H1 (cell line): ENCODE measurements around the gene KHDC4. TPM values are rescaled to one million over a fixed set of nuclear protein-coding genes. Genes with fewer than 3 reads are reported as not detected.

Source experiments
- CTCF ChIA-PET: fragments of 300-600 bp; sonication (Branson Sonifier 250); formaldehyde crosslinking; loops from one replicate; lab custom pipeline; 2021; ENCODE audit not compliant: partially characterized antibody; lab: Charles Lee
- POLR2A ChIA-PET: fragments of 300-600 bp; sonication (Branson Sonifier 250); formaldehyde crosslinking; loops from one replicate; lab custom pipeline; 2021; ENCODE audit warnings: inconsistent platforms; ENCODE audit not compliant: partially characterized antibody; lab: Charles Lee
- DNase-seq, 2 experiments: peaks; one replicate each; pipeline versions ENCODE4 v3.0.0 to v3.0.0-alpha.2; 2010 to 2022; ENCODE audit warnings: low spot score in 2 of 2, low read depth in 1 of 2, mixed read lengths in 1 of 2
- FAIRE-seq: peaks from 2 replicates; lab custom pipeline; 2011; peaks lifted over from hg19 to GRCh38; lab: Jason Lieb, UNC
- H2AFZ ChIP-seq: 2 replicates; pipeline ENCODE4 v1.8.1; 2012; ENCODE audit warnings: low read length, inconsistent platforms
- H2AK5ac ChIP-seq: 2 replicates; pipeline ENCODE4 v1.6.1; 2013; ENCODE audit warnings: low read depth, low read length
- H2BK120ac ChIP-seq: replicated peaks from 2 replicates; pipeline ENCODE3; 2013; ENCODE audit warnings: low read depth, low read length, inconsistent platforms
- H2BK12ac ChIP-seq: 2 replicates; pipeline ENCODE4 v1.6.1; 2013; ENCODE audit warnings: low read depth, low read length
- H2BK15ac ChIP-seq: 2 replicates; pipeline ENCODE4 v1.6.1; 2013; ENCODE audit warnings: low read length
- H2BK20ac ChIP-seq: 2 replicates; pipeline ENCODE4 v1.6.1; 2013; ENCODE audit warnings: low read length
- H2BK5ac ChIP-seq: 2 replicates; pipeline ENCODE4 v1.6.1; 2013; ENCODE audit warnings: low read depth, low read length
- H3K14ac ChIP-seq: 2 replicates; pipeline ENCODE4 v1.6.1; 2013; ENCODE audit warnings: inconsistent platforms; ENCODE audit not compliant: insufficient read length
- H3K18ac ChIP-seq: 2 replicates; pipeline ENCODE4 v1.6.1; 2013; ENCODE audit warnings: low read length; ENCODE audit errors: extremely low read depth
- H3K23ac ChIP-seq: 2 replicates; pipeline ENCODE4 v1.6.1; 2013; ENCODE audit warnings: inconsistent platforms; ENCODE audit not compliant: insufficient read length
- H3K23me2 ChIP-seq: 2 replicates; pipeline ENCODE4 v1.6.1; 2013; ENCODE audit warnings: low read depth, low read length
- H3K27ac ChIP-seq: 2 replicates; pipeline ENCODE4 v1.6.1; 2011; ENCODE audit warnings: low read depth, low read length, inconsistent platforms
- H3K27me3 ChIP-seq, 4 experiments: replicated peaks in 1 of 4; 1 replicate in 1 of 4; 2 replicates in 3 of 4; pipeline versions ENCODE4 v1.6.1 to v1.8.1; 2011 to 2013; ENCODE audit warnings: low read length in 3 of 4, mild to moderate bottlenecking in 3 of 4, inconsistent platforms in 2 of 4, mixed read lengths in 2 of 4, moderate library complexity in 1 of 4; ENCODE audit not compliant: control insufficient read depth in 3 of 4, insufficient read depth in 3 of 4; ENCODE audit errors: extremely low read depth in 1 of 4
- H3K36me3 ChIP-seq, 4 experiments: 2 replicates each; pipeline versions ENCODE4 v1.6.1 to v1.8.1; 2011 to 2013; ENCODE audit warnings: mild to moderate bottlenecking in 4 of 4, low read length in 3 of 4, moderate library complexity in 2 of 4, control low read depth in 1 of 4, inconsistent platforms in 1 of 4; ENCODE audit not compliant: insufficient read depth in 4 of 4, control insufficient read depth in 2 of 4
- H3K4ac ChIP-seq: replicated peaks from 2 replicates; pipeline ENCODE3; 2013; ENCODE audit warnings: low read length, low read depth, mixed read lengths, inconsistent platforms; ENCODE audit not compliant: insufficient read length
- H3K4me1 ChIP-seq, 4 experiments: replicated peaks in 1 of 4; 1 replicate in 1 of 4; 2 replicates in 3 of 4; pipeline versions ENCODE4 v1.6.1 to v1.8.1; 2011 to 2013; ENCODE audit warnings: low read length in 3 of 4, inconsistent platforms in 2 of 4, mixed read lengths in 1 of 4; ENCODE audit not compliant: insufficient read depth in 4 of 4, control insufficient read depth in 3 of 4
- H3K4me2 ChIP-seq, 2 experiments: 2 replicates each; pipeline versions ENCODE4 v1.6.1 to v1.8.1; 2011 to 2013; ENCODE audit warnings: low read depth in 2 of 2, low read length in 2 of 2, control low read depth in 1 of 2, inconsistent platforms in 1 of 2, mild to moderate bottlenecking in 1 of 2; ENCODE audit not compliant: insufficient read depth in 1 of 2
- H3K4me3 ChIP-seq, 4 experiments: fragments of 200-600, 300-600 bp in 1 of 4; sonication (generic), shearing (Covaris generic), sonication (Bioruptor Twin) in 1 of 4; 2 replicates each; pipeline versions ENCODE4 v1.5.1 to v1.8.1; 2011 to 2016; ENCODE audit warnings: low read length in 4 of 4, low read depth in 3 of 4, control low read depth in 2 of 4, inconsistent platforms in 2 of 4, mild to moderate bottlenecking in 2 of 4, mixed read lengths in 1 of 4, moderate library complexity in 1 of 4; ENCODE audit not compliant: insufficient read depth in 2 of 4; ENCODE audit errors: extremely low read depth in 1 of 4
- H3K56ac ChIP-seq: replicated peaks from 2 replicates; pipeline ENCODE3; 2013; ENCODE audit warnings: low read depth, mild to moderate bottlenecking, mixed read lengths, low read length, inconsistent platforms; ENCODE audit not compliant: insufficient read length
- H3K79me1 ChIP-seq: 2 replicates; pipeline ENCODE4 v1.6.1; 2013; ENCODE audit warnings: low read depth, low read length, control low read depth
- H3K79me2 ChIP-seq, 2 experiments: 2 replicates each; pipeline versions ENCODE4 v1.6.1 to v1.8.1; 2012 to 2013; ENCODE audit warnings: low read length in 2 of 2, mild to moderate bottlenecking in 2 of 2, inconsistent platforms in 1 of 2; ENCODE audit not compliant: insufficient read depth in 2 of 2, control insufficient read depth in 1 of 2
- H3K9ac ChIP-seq, 4 experiments: replicated peaks in 1 of 4; 1 replicate in 1 of 4; 2 replicates in 3 of 4; pipeline versions ENCODE4 v1.6.1 to v1.8.1; 2011 to 2013; ENCODE audit warnings: low read depth in 3 of 4, low read length in 3 of 4, control low read depth in 2 of 4, mild to moderate bottlenecking in 2 of 4, moderate library complexity in 2 of 4, inconsistent platforms in 1 of 4; ENCODE audit errors: extremely low read depth in 1 of 4
- H3K9me3 ChIP-seq, 2 experiments: 2 replicates each; pipeline versions ENCODE4 v1.6.1 to v1.8.1; 2012 to 2013; ENCODE audit warnings: mild to moderate bottlenecking in 2 of 2, moderate library complexity in 2 of 2, control low read depth in 1 of 2, inconsistent platforms in 1 of 2, low read depth in 1 of 2, low read length in 1 of 2, mixed read lengths in 1 of 2; ENCODE audit not compliant: insufficient read depth in 2 of 2
- H4K20me1 ChIP-seq, 2 experiments: replicated peaks in 1 of 2; 2 replicates each; pipeline versions ENCODE3 to v1.8.1; 2011 to 2013; ENCODE audit warnings: inconsistent platforms in 2 of 2, low read length in 2 of 2, mild to moderate bottlenecking in 1 of 2; ENCODE audit not compliant: insufficient read depth in 2 of 2, control insufficient read depth in 1 of 2
- H4K5ac ChIP-seq: 2 replicates; pipeline ENCODE4 v1.6.1; 2013; ENCODE audit warnings: low read length, low read depth, mixed read lengths, inconsistent platforms; ENCODE audit not compliant: insufficient read length
- H4K8ac ChIP-seq: 2 replicates; pipeline ENCODE4 v1.8.0; 2013; ENCODE audit warnings: mild to moderate bottlenecking, moderate library complexity, low read length, inconsistent platforms; ENCODE audit not compliant: insufficient read depth; ENCODE audit errors: extremely low read depth
- H4K91ac ChIP-seq: replicated peaks from 2 replicates; pipeline ENCODE3; 2013; ENCODE audit warnings: low read length, mixed read lengths, inconsistent platforms; ENCODE audit not compliant: insufficient read length
- ASH2L ChIP-seq: fragments of 200-600, 300-600 bp; sonication (generic); IDR thresholded peaks from one replicate; pipeline ENCODE4 v1.7.1; 2017; ENCODE audit warnings: low read length
- EZH2 ChIP-seq: fragments of 200-600 bp; sonication (generic); IDR thresholded peaks from 2 replicates; pipeline ENCODE4 v1.7.1; 2012; ENCODE audit warnings: low read depth, mild to moderate bottlenecking, moderate library complexity, low read length, inconsistent platforms; ENCODE audit not compliant: severe bottlenecking
- MAFK ChIP-seq: IDR thresholded peaks from 2 replicates; pipeline ENCODE4 v1.6.1; 2012; ENCODE audit warnings: low read depth, mild to moderate bottlenecking, improper control_type of control experiment, low read length
- POU5F1 ChIP-seq: IDR thresholded peaks from 2 replicates; pipeline ENCODE4 v1.6.1; 2011; ENCODE audit warnings: low read depth, mild to moderate bottlenecking, low read length, moderate library complexity
- SIRT6 ChIP-seq: IDR thresholded peaks from one replicate; pipeline ENCODE4 v1.7.1; 2012; ENCODE audit warnings: low read length, inconsistent platforms
- TBP ChIP-seq: IDR thresholded peaks from 2 replicates; pipeline ENCODE4 v1.6.1; 2011; ENCODE audit warnings: low read depth, low read length, improper control_type of control experiment
- USF2 ChIP-seq: IDR thresholded peaks from 2 replicates; pipeline ENCODE4 v1.6.1; 2011; ENCODE audit warnings: low read length, improper control_type of control experiment
- WGBS, 2 experiments: shearing (Covaris generic) in 1 of 2; methylation state at CpG; one replicate each; pipeline versions ENCODE4 v1.1.6 to v1.1.7; 2013 to 2015; ENCODE audit warnings: low lambda C conversion rate in 2 of 2, mixed read lengths in 2 of 2, inconsistent platforms in 1 of 2, low coverage in 1 of 2, missing lambda C conversion rate in 1 of 2; ENCODE audit not compliant: insufficient replicate concordance in 2 of 2, insufficient coverage in 1 of 2, insufficient read length in 1 of 2; ENCODE audit errors: extremely low coverage in 1 of 2, missing lambda C conversion rate in 1 of 2; 5-methylcytosine and 5-hydroxymethylcytosine counted together
- long read RNA-seq, 2 experiments: library from RNA in 1 of 2; library from capped mRNA in 1 of 2; stranded (forward); transcript quantifications; one replicate each; pipeline ENCODE4 v2.0.0, GENCODE V29; 2021; ENCODE audit warnings: inconsistent platforms in 1 of 2
- polyA minus RNA-seq, 3 experiments: library from RNA; depleted of rRNA, polyadenylated mRNA; stranded (reverse); fragments of >200 nt; gene quantifications; 1 replicate in 2 of 3; 2 replicates in 1 of 3; pipeline ENCODE4 v1.2.3, GENCODE V29; 2011
- polyA plus RNA-seq, 7 experiments: library from polyadenylated mRNA; depleted of rRNA in 3 of 7; stranded (reverse) in 5 of 7; unstranded in 2 of 7; fragments of >200 nt in 5 of 7; fragments of 200-250 nt in 2 of 7; gene quantifications; 1 replicate in 5 of 7; 2 replicates in 1 of 7; 4 replicates in 1 of 7; pipeline versions ENCODE4 v1.2.1 to v1.2.3, GENCODE V29; 2011 to 2013; ENCODE audit warnings: missing spikeins in 2 of 7, mixed read lengths in 2 of 7
- total RNA-seq: library from RNA; stranded (reverse); fragmentation: NEBNext Ultra II Directional; extraction: Animal tissue kit (Norgen Biotek cat#: 25700); gene quantifications from 2 replicates; pipeline ENCODE4 v1.2.1, GENCODE V29; 2021

The KHDC4 gene
- total RNA-seq = 53.4 and 56.6 TPM in 2 replicates
- 59.9 and 81.1 TPM in 2 replicates for polyA plus RNA-seq (2011; rRNA removed)
- polyA plus RNA-seq (2011; cell fraction: cytosol; rRNA removed) = 82.9 TPM
- polyA plus RNA-seq (2011; cell fraction: nucleus; rRNA removed) = 112 TPM
- 50.2 to 59.1 TPM (median 55.5 TPM) in 4 replicates for polyA plus RNA-seq (2012, experiment 1 of 2)
- polyA plus RNA-seq (2012, experiment 2 of 2) = 11.6 TPM
- polyA plus RNA-seq (2013, experiment 1 of 2) = 46.7 TPM
- polyA plus RNA-seq (2013, experiment 2 of 2) = 44.1 TPM
- polyA minus RNA-seq (2011; rRNA and poly(A)+ RNA removed) = 89.4 and 120 TPM in 2 replicates
- 50.6 TPM for polyA minus RNA-seq (2011; cell fraction: cytosol; rRNA and poly(A)+ RNA removed)
- polyA minus RNA-seq (2011; cell fraction: nucleus; rRNA and poly(A)+ RNA removed) = 103 TPM
- long read RNA-seq, experiment 1, partial matches to known transcripts = 9 of 22 reads
- long read RNA-seq, experiment 1, other reads (novel, unspliced or antisense) = 11 of 22 reads
- long read RNA-seq, experiment 2, partial matches to known transcripts = 6 of 8 reads
- long read RNA-seq, experiment 2, other reads (novel, unspliced or antisense) = 1 of 8 reads

- Histone ChIP-seq H2BK15ac (peak within 1 kb of the TSS; percentile 31; the same call in 1 of the 2 replicates), H3K23me2 (peaks cover 5% of the 10 kb centered on the region), H2BK5ac (peak within 1 kb of the TSS; percentile 98), H3K4me1 (peaks cover 0 to 2% (median 1%) of the 10 kb centered on the region in 4 experiments; a peak in 4 of 7 replicates), H2BK120ac (peak within 1 kb of the TSS; percentile 28), H3K79me2 (peaks cover 10 to 46% of the 10 kb centered on the region in 2 experiments), H4K91ac (peak within 1 kb of the TSS; percentile 70), H3K4me3 (peak within 1 kb of the TSS; percentile 89 to 100 (median 94)), H2AFZ (peak within 1 kb of the TSS; percentile 9; the same call in 1 of the 2 replicates), H4K5ac (peak within 1 kb of the TSS; percentile 98), H3K79me1 (peaks cover 2% of the 10 kb centered on the region; the same call in 1 of the 2 replicates), H3K9ac (peak within 1 kb of the TSS; percentile 86 to 100 (median 96)), H3K56ac (peak within 1 kb of the TSS; percentile 89), H3K4me2 (peak within 1 kb of the TSS; percentile 85 to 92), H2BK12ac (peak within 1 kb of the TSS; percentile 27; the same call in 1 of the 2 replicates), H3K4ac (peak within 1 kb of the TSS; percentile 32), H3K18ac (peak within 1 kb of the TSS; percentile 100), H3K14ac (peak within 1 kb of the TSS; percentile 67), H3K9me3 (no peaks in the 10 kb centered on the region), H3K36me3 (peaks cover 16 to 40% (median 26%) of the 10 kb centered on the region in 4 experiments; a peak in 7 of 8 replicates), H4K8ac (peak within 1 kb of the TSS; percentile 99), H2AK5ac (peak within 1 kb of the TSS; percentile 91), H4K20me1 (peaks cover 0 to 13% of the 10 kb centered on the region in 2 experiments), H3K27me3 (no peaks in the 10 kb centered on the region), H3K27ac (peak within 1 kb of the TSS; percentile 88), H3K23ac (no peak within 1 kb of the TSS), H2BK20ac (0 out of 2 replicates have a peak within 1 kb of the TSS, but pooled peaks have one; percentile 43)
- peak; percentile 92 for FAIRE-seq
- WGBS, 2 experiments = 2% methylated on average over 50 of the region's 50 CpGs; no CpG with 5 or more reads in 1 of the 2 experiments
- ChIA-PET CTCF (interaction anchor here (0.6 to 2.8 kb wide), 7 partner anchors 10 to 587 kb away, joined by 3 to 18 read pairs (median 5); partner anchors contain the start of gene ARHGEF2), POLR2A (interaction anchor here (0.8 to 6.7 kb wide), 27 partner anchors 9 to 181 kb away, joined by 3 to 109 read pairs (median 4); partner anchors contain the start of genes ARHGEF2, GON4L, LMNA and MEX3A)
- peak; percentile 87 to 96 for DNase-seq
- TF ChIP-seq SIRT6 = no peak
- TF ChIP-seq EZH2 = no peak
- peak; percentile 93 for TF ChIP-seq TBP
- no peak for TF ChIP-seq POU5F1
- no peak for TF ChIP-seq USF2
- TF ChIP-seq ASH2L = peak; percentile 85
- TF ChIP-seq MAFK = no peak
These were observed at the start of gene KHDC4 for GRCh38 chr1:155934097-155934935. Gene KHDC4, minus strand, starts transcription at chr1:155934413. Its CDS starts 40 bp downstream, at chr1:155934373.
